Liver (tissue), 3 donors: ENCODE results near the gene TADA2A.

Source experiments
- JUND ChIP-seq, 2 donors: IDR thresholded peaks; 2 replicates each; pipeline ENCODE4 v1.6.1; 2016; ENCODE audit warnings: antibody characterized with exemption in 2 of 2
- MAX ChIP-seq: IDR thresholded peaks from 2 replicates; pipeline ENCODE4 v1.6.1; 2016; ENCODE audit warnings: antibody characterized with exemption
- RAD21 ChIP-seq, 2 donors: IDR thresholded peaks; 2 replicates each; pipeline ENCODE4 v1.6.1; 2016; ENCODE audit warnings: antibody characterized with exemption in 2 of 2, mild to moderate bottlenecking in 2 of 2
- REST ChIP-seq: IDR thresholded peaks from 2 replicates; pipeline ENCODE4 v1.6.1; 2016; ENCODE audit warnings: antibody characterized with exemption, mild to moderate bottlenecking
- TAF1 ChIP-seq: conservative IDR thresholded peaks from 2 replicates; pipeline ENCODE4 v1.6.1; 2016; ENCODE audit warnings: antibody characterized with exemption, mild to moderate bottlenecking
- YY1 ChIP-seq: IDR thresholded peaks from 2 replicates; pipeline ENCODE4 v1.6.1; 2016; ENCODE audit warnings: antibody characterized with exemption, mild to moderate bottlenecking
- ZBTB33 ChIP-seq: IDR thresholded peaks from 2 replicates; pipeline ENCODE4 v1.6.1; 2016; ENCODE audit warnings: antibody characterized with exemption
- TF ChIP-seq, protein P1 (sequence below): fragments of 150-350 bp; IDR thresholded peaks from 2 replicates; pipeline ENCODE4 v1.5.1; 2017; ENCODE audit warnings: improper control_type of control experiment, low read depth, low read length; ENCODE audit not compliant: missing input control
- TF ChIP-seq, protein P2 (sequence below): IDR thresholded peaks from 2 replicates; pipeline ENCODE4 v1.6.1; 2016; ENCODE audit warnings: antibody characterized with exemption
- donor health status: healthy.
- donor health status: healthy.

DNA sequence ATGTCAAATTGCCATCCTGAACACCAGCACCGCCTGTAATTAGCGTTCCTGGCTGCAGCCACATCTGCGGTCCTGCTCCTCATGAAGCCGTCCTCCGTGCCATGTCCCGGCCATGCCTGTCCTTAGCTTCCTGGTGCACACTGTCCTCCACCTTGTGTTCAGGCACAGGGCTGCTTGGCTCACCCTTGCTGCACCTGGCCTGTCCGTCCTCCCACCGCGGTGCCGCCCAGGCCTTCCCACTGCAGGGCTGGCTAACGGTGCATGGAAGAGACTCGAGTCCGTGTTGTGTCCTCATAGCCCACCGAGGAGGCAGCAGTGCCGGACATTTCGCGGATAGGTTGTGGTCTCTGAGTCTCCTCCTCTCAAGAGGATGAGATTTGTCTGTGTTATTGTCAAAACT, 103.4 kb downstream of the TADA2A start:
- TF ChIP-seq, protein P1, sequence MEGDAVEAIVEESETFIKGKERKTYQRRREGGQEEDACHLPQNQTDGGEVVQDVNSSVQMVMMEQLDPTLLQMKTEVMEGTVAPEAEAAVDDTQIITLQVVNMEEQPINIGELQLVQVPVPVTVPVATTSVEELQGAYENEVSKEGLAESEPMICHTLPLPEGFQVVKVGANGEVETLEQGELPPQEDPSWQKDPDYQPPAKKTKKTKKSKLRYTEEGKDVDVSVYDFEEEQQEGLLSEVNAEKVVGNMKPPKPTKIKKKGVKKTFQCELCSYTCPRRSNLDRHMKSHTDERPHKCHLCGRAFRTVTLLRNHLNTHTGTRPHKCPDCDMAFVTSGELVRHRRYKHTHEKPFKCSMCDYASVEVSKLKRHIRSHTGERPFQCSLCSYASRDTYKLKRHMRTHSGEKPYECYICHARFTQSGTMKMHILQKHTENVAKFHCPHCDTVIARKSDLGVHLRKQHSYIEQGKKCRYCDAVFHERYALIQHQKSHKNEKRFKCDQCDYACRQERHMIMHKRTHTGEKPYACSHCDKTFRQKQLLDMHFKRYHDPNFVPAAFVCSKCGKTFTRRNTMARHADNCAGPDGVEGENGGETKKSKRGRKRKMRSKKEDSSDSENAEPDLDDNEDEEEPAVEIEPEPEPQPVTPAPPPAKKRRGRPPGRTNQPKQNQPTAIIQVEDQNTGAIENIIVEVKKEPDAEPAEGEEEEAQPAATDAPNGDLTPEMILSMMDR = no peak
- TF ChIP-seq MAX (no peak), RAD21 (IDR thresholded peaks at IDR 0.05) (no peak), REST (no peak), YY1 (no peak), JUND (IDR thresholded peaks at IDR 0.05) (no peak), ZBTB33 (no peak), TAF1 (no peak)
- TF ChIP-seq, protein P2, sequence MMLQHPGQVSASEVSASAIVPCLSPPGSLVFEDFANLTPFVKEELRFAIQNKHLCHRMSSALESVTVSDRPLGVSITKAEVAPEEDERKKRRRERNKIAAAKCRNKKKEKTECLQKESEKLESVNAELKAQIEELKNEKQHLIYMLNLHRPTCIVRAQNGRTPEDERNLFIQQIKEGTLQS = no peak
